GM18519 (cell line): ENCODE results near the gene SACS.
"Not testable (repeated sequence)": the region's sequence is repeated elsewhere in the genome, so short reads cannot be mapped to it uniquely, and the experiment has no call there.

Experiments used
- ATAC-seq: cut with Tn5 transposase; IDR thresholded peaks from one replicate; pipeline ENCODE4 v1.9.1; 2021; ENCODE audit warnings: mild to moderate bottlenecking, moderate library complexity; ENCODE audit not compliant: unreplicated experiment, low FRiP score

The SACS gene

DNA sequence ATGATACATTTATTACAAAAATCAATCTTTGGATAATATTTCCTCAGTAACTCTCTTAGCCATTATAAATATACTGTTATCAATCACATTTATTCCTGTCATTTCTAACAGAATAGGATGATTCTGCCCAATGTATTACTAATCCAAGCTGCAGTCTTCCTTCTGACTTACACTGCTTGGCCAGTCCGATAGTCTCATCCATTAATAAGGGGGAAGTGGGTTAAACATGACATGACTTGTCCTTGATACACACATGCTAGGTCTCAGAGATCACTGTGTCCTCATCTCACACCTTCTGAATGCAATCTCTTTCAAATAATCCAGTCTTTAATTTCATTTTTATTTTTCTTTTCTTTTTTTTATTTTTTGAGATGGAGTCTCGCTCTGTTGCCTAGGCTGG is 18.8 kb downstream of the SACS start:
- ATAC-seq: no peak

DNA sequence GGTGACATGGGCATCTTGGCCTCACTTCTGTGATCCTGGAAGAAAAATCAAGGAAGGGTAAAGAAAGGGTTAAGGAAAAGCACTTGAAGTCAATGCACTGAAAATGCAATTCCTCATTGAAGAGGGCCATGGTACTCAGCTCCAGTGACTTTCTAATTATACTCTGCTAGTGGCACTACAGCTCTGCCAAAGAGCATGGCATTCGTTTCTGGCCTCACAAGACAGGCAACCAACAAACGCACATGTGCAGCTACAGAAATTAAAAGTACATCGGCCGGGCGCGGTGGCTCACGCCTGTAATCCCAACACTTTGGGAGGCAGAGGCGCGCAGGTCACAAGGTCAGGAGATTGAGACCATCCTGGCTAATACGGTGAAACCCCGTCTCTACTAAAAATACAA is 21.8 kb downstream of the SACS start:
- no peak for ATAC-seq

DNA sequence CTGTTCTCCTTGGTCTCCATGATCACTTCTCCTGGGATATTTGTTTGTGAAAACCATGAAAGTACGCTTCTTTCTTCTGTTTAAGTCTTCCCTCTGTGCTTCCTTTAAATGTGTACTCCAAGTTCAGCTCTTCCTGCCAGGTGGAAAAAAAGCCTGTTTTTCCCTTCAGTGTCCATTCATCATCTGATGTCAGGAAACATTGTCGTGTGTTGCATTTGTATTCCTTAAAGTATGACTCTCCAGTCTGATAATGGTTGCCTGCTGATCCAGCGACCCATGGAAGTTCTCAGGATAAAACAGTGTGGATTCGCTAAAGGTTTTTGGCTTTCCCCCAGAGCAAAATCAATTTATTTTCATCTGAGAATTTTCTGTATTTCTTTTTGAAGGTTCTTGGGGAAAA is 22.3 kb downstream of the SACS start:
- ATAC-seq: no peak

GRCh38 chr13:23408026-23408425 is 25.5 kb downstream of the SACS start:
- ATAC-seq: no peak

GRCh38 chr13:23401156-23401555 is 32.3 kb downstream of the SACS start:
- ATAC-seq: not testable (repeated sequence)

DNA sequence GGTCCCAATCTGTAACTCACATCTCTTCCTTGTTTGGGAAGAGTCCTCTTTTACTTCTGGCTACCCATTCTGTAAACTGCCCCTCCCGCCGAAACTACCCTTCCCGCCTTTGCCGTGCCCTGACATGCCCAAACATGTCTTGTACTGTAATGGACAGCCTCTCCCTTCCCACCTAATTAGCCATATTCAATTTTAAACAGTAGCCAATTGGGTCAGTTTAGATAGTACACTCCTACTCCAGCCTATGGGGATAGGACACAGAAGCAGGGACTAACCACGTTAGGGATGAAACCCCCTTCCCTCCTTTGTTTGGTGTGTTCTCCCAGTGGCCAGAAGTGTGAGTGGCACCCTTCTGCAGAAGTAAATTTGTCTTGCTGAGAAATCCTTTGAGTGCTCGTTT is 34.2 kb downstream of the SACS start:
- ATAC-seq: no peak

DNA sequence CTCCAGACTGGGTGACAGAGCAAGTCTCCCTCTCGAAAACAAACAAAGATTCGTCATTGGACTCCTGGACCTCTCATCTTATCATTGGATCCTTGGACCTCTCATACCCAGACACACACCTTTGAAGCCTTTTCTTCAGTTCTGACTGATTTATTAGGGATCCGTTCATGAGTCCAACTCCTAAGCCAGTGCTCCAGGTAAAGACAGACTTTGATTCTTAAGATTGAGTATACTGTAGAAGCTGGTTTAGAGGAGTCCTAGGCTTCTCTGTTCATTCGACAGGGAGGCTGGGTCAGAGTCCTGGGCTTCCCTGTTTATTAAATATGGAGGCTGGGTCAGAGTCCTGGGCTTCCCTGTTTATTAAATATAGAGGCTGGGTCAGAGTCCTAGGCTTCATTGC is 38.7 kb downstream of the SACS start:
- ATAC-seq: no peak

DNA sequence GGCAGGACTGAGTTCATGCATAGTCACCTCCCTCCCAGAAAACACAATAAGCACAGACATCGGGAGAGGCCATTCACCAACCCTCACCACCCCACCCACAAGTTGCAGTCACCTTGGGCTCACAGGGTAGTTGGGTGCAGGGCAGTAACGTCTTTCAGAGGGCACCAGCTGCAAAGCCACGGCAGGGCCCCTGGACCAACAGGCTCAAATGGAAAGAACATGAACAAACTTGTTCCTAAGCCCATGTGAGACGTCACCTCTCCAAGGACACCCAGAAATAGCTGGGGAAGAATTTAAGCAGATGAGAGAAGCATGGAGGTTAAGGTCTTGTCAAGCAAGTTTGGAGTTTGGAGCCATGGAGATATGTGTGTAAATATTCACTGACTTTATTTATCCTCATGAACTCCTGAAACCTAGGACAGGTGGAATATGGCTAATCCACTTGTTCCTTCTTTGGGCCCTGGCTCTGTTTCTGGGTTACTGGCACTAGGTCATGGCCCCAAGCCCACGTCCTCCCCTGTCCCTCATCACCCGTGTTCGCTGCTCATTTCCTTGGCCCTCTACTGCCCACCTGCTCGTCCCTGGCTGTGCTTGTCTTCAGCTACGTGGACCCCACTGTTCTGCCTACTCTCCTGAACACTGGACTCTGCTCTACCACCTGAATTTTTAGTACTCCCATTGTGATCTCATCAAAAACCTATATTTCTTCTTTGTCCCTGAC is 40.4 kb downstream of the SACS start:
- ATAC-seq: no peak

DNA sequence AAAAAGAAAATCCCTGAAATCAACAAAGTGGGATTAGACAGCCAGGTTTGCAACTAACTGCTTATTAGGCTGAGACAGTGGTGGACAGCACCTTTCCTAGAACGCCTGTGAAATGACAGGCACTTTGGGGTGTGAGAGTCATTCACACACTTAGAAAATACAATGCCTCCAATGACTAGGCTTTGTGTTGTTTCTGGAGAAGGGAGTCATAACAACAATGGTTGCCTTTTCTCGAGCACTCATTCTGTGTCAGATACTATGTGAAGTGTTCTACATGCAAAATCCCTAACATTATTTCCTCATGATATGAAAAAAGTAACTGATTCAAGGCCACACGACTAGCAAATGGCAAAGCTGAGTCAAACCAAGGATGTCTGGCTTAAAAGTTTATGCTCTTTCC is 41.2 kb downstream of the SACS start:
- ATAC-seq: no peak

DNA sequence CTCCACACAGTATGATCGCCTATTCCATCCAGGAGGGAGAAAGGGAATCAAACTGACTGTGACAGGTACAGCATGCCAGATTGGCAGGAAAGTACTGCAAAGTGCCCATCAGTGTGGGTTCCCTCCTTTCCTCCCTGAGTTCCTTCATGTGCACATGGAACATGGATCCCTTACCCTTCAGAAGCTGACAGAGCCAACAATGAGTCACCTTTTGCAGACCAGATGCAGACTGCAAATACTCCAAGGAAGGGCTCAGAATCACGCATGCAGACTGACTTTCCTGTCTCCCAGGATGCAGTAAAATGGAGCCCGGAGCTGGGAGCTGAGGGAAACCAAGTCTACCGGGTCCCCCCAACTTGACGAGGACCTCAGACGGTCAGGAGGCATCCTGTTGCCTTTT is 41.8 kb downstream of the SACS start:
- no peak for ATAC-seq

DNA sequence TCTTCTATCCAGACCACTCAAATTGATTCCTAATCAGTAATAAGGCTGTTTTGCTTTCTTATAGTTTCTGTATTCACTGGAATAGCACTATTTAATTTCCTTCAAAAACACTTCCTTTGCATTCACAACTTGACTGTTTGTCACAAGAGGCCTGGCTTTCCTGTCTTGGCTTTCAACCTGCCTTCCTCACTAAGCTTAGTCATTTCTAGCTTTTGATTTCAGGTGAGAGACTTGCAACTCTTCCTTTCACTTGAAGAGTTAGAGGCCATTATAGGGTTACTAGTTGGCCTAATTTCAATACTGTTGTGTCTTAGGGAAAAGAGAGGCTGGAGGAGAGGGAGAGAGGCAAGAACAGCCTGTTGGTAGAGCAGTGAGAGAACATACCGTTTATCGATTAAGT is 47.0 kb downstream of the SACS start:
- peak; percentile 61 for ATAC-seq

DNA sequence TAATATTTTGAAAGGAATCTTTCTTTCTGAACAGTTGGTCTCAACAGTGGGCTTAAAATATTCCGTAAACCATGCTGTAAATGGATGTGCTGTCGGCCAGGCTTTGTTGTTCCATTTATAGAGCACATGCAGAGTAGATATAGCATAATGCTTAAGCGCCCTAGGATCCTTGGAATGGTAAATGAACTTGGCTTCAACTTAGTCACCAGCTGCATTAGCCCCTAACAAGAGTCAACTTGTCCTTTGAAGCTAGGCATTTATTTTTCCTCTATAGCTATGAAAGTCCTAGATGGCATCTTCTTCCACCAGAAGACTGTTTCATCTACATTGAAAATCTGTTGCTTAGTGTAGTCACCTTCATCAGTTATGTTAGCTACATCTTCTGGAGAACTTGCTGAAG is 47.6 kb downstream of the SACS start:
- ATAC-seq: no peak

DNA sequence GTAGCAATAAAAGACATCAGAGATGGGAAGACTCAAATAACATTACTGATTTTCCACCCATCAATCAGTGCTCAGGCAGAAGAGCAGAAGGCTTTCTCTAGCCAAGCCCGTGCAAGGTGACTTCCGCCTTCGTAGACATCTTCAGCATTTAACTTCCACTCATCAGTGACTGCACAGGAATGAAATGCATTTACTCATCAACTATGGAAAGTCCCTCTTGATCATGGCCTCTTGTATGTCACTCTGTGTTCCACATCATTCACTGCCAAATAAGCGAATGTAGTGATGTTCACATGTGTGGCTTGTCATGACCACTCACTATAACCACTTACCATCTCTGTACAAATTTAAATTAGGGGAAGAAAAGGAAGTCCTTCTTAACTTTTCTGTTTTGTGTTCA is 49.4 kb downstream of the SACS start:
- peak; percentile 83 for ATAC-seq

- ATAC-seq: no peak
These were observed 50.4 kb downstream of the SACS start for GRCh38 chr13:23383151-23383550.

- no peak for ATAC-seq
These were observed 51.6 kb downstream of the SACS start for GRCh38 chr13:23381866-23382265.

GRCh38 chr13:23380534-23380933 is 53.0 kb downstream of the SACS start:
- no peak for ATAC-seq

- no peak for ATAC-seq
These were observed 55.4 kb downstream of the SACS start for GRCh38 chr13:23377983-23378632.

- no peak for ATAC-seq
These were observed 55.9 kb downstream of the SACS start for GRCh38 chr13:23377579-23377978.

GRCh38 chr13:23375001-23375971 is 58.2 kb downstream of the SACS start:
- peak; percentile 52 for ATAC-seq

DNA sequence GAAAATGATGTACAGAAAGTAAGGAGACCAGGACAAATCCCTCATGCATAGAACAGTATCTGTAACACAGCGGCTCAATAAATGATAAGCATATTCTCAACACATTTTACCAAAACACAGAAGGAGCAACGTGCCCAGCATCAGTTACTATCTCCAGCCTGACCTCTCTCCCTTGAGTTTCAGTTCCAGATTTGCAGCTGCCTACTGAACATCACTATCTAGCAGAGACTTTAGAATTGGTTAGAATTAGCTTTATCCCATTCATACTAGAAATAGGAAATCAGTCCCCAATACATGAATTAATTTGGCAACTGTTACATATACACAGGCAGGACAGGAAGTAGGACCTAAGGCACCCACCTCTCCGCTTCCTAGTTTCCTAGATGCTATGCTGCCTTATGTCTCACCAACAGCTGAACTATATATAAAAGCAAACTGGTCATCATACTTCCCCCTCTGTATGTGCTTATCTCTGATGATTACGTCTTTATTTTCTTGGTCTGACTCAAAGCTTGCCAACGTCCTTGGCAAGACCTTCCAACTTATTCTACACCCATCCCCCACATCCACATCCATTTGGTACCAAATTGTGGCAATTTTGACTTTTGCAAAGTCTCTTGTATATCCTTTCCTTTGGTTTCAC is 61.1 kb downstream of the SACS start:
- ATAC-seq: no peak

DNA sequence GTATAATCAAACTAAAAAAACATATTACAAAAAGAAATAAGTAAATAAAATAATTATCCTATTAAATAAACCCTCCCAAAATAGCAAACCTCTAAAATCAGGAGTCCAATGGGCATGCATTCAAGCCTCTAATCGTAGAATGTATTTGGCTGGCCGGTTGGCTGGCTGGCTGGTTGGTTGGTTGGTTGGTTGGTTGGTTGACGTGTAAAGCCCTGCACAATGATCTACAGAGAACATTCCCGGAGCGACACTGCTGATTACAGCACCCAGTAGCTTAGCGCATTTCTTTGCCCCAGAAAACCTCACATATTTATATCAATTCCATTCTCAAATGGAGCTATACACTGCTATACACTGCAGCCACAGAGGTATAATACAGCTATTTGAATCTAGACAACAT is 65.6 kb downstream of the SACS start:
- no peak for ATAC-seq
